NCI-H128 (cell line): ENCODE measurements around the gene INO80C.
"Not testable (repeated sequence)": the region's sequence is repeated elsewhere in the genome, so short reads cannot be mapped to it uniquely, and the experiment has no call there.

Source experiments
- DNase-seq: peaks from one replicate; lab custom pipeline; 2025; ENCODE audit not compliant: unreplicated experiment; lab: John Stamatoyannopoulos, UW

The INO80C gene

GRCh38 chr18:35489913-35490490, 7.8 kb downstream of the INO80C start:
- DNase-seq, result no peak

GRCh38 chr18:35489281-35489680, 8.5 kb downstream of the INO80C start:
- not testable (repeated sequence) for DNase-seq

- DNase-seq, result not testable (repeated sequence)
Observed at GRCh38 chr18:35488396-35488795, 9.4 kb downstream of the INO80C start.

- not testable (repeated sequence) for DNase-seq
Observed at GRCh38 chr18:35487525-35487924, 10.2 kb downstream of the INO80C start.

GRCh38 chr18:35485852-35486251, 11.9 kb downstream of the INO80C start:
- no peak for DNase-seq

GRCh38 chr18:35484034-35484433, 13.7 kb downstream of the INO80C start:
- no peak for DNase-seq

- no peak for DNase-seq
Observed at GRCh38 chr18:35481960-35482366, 15.8 kb downstream of the INO80C start.

GRCh38 chr18:35479911-35480586, 17.7 kb downstream of the INO80C start:
- no peak for DNase-seq

- DNase-seq, result no peak
Observed at GRCh38 chr18:35478520-35479435, 19.0 kb downstream of the INO80C start.

- DNase-seq, result no peak
Observed at GRCh38 chr18:35477974-35478373, 19.8 kb downstream of the INO80C start.

GRCh38 chr18:35477497-35477896, 20.3 kb downstream of the INO80C start:
- DNase-seq, result no peak

- no peak for DNase-seq
Observed at GRCh38 chr18:35474884-35475283, 22.9 kb downstream of the INO80C start.

- DNase-seq, result no peak
Observed at GRCh38 chr18:35473562-35473961, 24.2 kb downstream of the INO80C start.

GRCh38 chr18:35470435-35470834, 27.3 kb downstream of the INO80C start:
- no peak for DNase-seq

GRCh38 chr18:35469725-35470124, 28.0 kb downstream of the INO80C start:
- DNase-seq, result no peak

- no peak for DNase-seq
Observed at GRCh38 chr18:35468711-35469110, 29.0 kb downstream of the INO80C start.

GRCh38 chr18:35467624-35468016, 30.1 kb downstream of the INO80C start:
- DNase-seq, result no peak

- DNase-seq, result no peak
Observed at GRCh38 chr18:35466815-35467623, 30.7 kb downstream of the INO80C start.

GRCh38 chr18:35466334-35466733, 31.4 kb downstream of the INO80C start:
- no peak for DNase-seq

- no peak for DNase-seq
Observed at GRCh38 chr18:35465329-35465728, 32.4 kb downstream of the INO80C start.

GRCh38 chr18:35464831-35465279, 32.9 kb downstream of the INO80C start:
- no peak for DNase-seq
